ENCODE data around the gene RAB21.
"Not testable (repeated sequence)": the region's sequence is repeated elsewhere in the genome, so short reads cannot be mapped to it uniquely, and the experiment has no call there.

Gene RAB21

DNA sequence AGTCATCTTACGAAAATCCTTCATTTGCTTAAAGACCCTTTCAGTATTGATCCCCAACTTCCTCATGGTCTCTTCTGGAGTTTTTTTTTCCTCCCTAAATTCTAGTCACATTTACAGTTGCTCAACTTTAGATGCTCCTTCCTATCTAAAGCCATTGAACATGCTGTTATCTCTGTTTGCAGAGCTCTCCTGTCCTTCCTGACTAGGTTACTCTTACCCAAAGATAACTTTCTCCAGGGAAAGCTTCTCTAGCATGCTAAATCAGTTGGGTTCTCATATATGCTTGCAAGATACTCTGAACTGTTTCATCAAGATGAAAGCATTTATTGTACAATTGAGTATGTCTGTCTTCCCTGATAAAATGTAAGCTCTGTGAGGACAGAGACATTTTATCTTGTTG is 1.8 kb upstream of the RAB21 start:
- no peak for DNase-seq (ENCODE audit: low spot score)

DNA sequence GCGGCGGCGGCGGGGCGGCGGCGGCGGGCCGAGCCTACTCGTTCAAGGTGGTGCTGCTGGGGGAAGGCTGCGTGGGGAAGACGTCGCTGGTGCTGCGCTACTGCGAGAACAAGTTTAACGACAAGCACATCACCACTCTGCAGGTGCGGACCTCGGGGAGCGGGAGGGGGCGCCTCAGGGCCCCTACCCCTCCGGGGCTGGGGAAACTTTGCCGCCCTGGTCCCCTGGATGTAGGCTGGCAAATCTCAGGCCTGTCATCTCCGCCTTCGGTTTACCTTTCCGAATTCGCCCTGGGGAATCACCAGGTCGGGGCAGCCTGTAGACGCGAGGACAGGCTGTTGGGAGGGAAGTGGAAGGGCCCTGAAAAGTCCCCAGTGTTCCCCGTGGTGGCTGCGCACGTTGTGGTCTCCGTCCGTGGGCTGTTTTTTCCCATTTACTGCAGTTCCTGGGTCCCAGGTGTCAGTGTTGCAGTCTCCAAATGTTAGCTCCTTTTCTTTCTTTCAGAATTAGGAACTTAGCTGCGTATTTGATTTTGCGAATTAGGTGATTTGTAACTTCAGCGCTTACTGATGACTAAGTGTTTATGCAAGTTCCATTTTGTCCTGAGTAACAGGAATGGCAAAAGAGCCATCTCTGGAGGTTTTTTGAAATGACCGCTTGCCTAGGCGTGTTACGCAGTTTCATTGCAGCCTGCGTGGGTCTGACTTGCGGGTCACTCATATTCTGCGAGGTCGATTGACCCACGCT is 656 bp downstream of the RAB21 start:
- DNase-seq (ENCODE audit: low spot score) = no peak

DNA sequence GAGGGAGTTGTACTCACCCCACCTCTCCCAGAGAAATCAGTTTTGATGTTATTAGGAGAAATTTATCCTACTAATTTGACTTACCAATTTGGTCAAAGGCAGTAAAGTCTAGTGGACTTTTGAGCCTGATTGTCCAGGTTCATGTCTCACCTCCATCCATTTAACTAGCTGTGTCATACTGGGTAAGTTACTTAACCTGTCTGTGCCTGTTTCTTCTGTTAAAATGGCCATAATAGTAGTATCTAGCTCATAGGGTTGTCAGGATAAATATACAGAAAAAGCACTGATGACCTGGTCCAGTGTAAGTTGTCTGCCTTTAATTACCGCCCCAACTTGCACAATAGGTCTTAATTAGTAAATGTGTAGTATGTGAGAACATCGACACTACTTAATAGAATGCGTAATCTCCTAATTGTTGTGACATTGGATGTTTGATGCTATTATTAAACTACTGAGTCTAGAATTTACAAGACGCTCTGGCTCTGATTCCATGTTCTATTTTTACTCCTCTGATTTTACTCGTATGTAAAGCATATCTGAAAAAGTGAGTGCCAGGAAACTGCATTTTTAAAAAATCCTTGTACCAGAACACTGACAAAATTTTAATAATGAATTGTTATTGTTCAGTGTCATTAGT is 1.5 kb downstream of the RAB21 start:
- DNase-seq (ENCODE audit: low spot score) = no peak

DNA sequence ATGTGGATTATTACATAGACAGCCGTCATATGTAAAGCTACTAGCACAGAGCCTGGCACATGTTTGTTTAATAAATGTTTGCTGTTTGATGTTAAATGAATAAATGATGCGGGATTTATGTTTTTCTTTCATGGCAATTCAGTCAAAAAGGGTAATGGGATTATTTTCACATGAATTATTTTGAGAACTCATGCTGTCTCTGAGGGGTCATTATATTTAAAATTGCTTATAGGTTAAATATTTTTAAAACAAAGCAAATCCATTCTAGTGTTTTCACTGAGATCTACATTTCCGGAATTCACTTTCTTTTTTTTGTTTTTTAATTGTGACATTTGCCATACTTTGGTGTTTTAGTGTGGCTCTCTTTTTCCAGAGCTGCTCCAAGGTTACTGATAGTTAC is 5.3 kb downstream of the RAB21 start:
- no peak for DNase-seq (ENCODE audit: low spot score)

DNA sequence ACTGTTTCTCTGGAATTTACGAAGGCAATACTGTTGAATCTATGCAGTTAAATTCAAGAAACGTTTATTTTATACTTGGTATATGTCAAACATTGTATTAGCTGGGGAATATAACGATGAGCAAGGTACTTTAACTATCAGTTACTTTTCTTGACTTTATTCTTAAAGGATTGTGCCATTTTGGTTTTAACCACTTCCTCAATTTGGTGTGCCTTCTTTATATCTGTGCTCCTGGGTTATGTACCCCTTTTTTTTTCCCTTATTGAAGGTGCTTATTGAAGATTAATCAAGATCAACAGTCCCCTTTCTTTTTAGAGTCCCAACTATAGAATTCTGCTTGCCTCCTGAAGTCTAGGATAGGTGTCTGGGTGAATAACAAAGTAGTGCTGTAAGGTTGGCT is 5.8 kb downstream of the RAB21 start:
- no peak for DNase-seq (ENCODE audit: low spot score)

DNA sequence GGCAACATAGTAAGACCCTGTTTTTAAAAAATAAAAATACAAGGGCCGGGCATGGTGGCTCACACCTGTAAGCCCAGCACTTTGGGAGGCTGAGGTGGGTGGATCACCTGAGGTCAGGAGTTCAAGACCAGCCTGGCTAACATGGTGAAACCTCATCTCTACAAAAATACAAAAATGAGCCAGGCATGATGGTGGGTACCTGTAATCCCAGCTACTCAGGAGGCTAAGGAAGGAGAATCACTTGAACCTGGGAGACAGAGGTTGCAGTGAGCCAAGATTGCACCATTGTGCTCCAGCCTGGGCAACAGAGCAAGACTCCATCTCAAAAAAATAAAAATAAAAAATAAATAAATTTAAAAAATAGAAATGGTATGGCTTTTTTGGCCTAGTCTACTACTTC is 6.7 kb downstream of the RAB21 start:
- DNase-seq (ENCODE audit: low spot score) = not testable (repeated sequence)

DNA sequence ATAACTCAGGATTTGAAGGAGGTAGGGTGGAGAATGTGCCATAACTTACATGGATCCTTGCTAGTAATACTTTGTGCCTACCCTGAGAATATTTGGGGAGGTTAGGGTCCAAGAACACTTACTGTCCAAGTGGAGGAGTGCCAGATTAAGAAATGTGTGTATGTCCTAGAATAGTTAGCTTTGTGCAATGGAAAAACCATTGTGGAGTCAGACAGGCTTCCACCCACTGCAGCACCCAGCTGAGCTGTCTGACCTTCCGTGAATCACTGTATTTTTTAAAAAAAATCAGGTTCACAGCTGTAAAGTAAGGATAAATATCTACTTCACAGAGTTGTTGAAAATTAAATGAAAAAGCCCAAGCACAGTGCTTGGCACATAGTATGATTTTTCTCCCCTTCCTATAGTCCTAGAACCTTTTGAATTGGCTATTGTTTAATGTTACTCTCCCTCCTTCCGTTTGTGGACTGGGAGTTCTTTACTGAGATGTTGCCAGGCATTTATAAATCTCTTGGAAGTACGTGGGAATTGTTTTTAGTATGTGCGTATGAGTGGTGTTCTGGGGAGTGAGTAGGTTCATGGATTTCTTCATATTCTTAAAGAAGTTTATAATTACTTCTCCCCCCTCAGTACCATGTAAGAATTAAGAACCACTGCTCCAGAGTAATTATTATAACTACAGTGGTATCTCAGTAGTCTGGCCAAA is 9.2 kb downstream of the RAB21 start:
- DNase-seq (ENCODE audit: low spot score) = no peak

DNA sequence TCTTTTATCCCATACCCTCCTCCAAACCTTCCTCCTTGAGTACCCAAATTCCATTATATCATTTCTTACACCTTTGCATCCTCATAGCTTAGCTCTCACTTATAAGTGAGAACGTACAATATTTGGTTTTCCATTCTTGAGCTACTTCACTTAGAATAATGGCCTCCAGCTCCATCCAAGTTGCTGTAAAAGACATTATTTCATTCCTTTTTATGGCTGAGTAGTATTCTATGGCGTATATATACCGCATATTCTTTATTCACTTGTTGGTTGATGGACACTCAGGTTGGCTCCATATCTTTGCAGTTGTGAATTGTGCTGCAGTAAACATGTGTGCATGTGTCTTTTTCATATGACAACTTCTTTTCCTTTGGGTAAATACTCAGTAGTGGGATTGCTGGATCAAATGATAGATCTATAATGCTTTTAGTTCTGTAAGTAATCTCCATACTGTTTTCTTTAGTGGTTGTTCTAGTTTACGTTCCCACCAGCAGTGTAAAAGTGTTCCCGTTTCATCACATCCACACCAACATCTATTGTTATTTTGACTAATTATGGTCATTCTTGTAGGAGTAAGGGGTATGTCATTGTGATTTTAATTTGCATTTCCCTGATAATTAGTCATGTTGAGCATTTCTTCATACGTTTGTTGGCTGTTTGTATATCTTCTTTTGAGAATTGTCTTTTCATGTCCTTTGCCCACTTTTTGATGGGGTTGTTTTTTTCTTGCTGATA is 10.1 kb downstream of the RAB21 start:
- DNase-seq (ENCODE audit: low spot score) = no peak

DNA sequence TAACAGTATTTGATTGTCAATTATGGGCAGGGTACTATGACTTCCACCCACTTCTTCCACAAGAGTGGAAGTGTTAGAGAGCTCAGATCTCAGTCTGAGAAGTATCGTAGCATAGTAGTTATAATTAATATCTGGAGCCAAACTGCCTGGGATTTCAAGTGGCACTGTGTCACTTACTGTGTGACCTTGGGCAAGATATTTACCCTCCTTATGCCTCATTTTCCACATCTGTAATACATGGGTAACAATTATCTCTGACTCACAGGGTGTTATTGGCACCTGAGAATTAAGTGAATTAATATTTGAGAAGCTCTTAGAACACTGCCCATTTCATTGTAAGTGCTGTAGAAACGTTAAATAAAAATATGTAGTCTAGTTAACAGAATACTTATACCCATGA is 11.5 kb downstream of the RAB21 start:
- no peak for DNase-seq (ENCODE audit: low spot score)

DNA sequence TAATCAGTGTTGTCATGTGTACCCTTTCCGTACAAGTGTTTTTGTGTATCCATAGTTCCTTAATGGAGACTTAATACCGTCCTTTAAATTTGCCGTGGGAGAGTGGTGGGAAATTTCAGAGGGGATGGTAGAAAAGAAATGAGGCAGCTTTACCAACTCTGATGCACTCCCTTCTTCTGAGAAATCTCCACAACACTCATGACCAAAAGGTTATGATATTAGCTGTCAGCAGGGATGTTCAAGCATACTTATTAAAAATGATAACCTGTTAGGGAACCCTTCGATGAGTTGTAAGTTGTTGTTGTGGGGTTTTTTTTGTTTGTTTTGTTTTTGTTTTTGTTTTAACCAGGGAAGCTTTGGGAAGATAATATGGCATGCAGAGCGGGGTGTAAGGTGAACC is 12.5 kb downstream of the RAB21 start:
- DNase-seq (ENCODE audit: low spot score) = no peak

DNA sequence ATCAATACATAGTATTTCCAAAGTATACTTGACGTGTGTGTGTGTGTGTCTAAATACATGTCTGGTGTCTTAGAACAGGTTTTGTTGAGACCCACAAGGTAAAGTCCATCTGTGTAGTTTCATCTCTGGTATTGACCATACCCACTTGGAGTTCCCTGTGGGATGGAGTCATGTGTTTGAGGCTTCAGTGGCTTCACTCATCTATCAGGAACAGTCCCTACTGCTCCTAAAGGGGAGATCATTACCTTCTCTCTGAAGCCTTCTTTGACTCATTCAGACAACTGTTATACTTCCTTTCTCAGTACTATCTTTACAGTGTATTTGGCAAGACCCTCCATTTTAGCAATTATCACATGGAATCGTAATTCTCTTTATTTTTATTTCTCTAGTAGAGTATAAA is 14.2 kb downstream of the RAB21 start:
- no peak for DNase-seq (ENCODE audit: low spot score)

DNA sequence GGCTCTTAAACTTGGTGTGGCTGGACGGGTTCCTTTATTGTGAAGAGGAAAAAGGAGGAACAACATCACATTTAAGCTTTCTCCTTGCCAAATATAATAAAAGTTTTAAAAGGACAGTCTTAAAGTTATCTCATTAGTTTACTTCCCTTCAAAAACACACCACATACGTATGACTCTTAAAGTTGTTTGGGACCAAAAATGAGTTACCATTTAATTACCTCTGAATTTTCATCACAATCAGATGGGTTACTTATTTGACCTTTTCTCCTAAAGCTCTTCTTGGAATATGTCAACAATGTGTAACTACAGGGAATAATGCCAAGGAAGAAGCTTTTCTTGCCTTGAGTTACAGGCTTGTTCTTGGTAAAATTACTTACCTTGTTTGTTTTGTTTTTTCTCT is 16.4 kb downstream of the RAB21 start:
- no peak for DNase-seq (ENCODE audit: low spot score)

DNA sequence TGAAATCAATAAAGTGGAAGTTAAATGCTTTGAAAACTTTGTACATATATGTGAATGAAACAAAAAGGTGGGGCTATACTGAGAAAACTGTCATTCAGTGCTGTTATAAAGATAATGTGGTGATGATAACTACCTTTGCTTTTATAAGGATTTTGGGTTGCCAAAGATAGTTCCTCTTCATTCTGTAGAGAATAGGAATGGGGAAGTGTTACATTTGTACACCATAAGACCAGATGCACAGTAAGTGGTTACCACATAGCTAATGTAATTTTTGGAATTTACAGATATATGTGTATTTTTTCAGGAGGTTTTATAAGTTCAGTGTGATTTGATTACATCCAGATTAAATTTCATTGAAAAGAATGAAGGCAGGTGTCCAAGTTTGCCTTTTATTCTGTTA is 18.1 kb downstream of the RAB21 start:
- DNase-seq (ENCODE audit: low spot score) = no peak

DNA sequence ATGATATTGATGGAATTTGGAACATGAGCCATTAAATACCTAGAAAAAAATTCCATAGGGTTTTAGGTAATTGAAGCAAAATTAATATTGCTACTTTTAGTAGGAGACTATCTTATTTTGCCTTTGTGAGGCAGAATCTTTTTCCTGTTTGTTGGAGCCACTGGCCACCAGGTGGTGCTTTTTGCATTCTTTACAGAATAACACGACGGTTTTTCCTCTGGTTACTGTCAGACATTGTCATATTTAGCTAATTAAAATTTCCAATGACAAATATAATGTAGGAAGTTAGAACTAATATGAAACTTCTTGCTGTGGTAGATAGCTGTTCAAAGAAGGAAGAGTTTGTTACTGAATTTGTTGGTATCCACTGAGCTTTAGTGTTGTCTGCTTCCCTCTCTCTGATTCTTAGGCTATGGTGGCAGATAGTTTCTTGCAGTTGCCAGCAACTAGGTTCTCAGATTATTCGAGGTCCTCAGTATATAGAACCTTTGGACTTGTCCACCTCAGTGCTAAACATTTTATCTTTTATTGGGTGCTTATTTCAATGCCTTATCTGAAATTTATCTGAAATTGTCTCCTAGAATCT is 25.7 kb downstream of the RAB21 start:
- peak; percentile 49 for DNase-seq (ENCODE audit: low spot score)

DNA sequence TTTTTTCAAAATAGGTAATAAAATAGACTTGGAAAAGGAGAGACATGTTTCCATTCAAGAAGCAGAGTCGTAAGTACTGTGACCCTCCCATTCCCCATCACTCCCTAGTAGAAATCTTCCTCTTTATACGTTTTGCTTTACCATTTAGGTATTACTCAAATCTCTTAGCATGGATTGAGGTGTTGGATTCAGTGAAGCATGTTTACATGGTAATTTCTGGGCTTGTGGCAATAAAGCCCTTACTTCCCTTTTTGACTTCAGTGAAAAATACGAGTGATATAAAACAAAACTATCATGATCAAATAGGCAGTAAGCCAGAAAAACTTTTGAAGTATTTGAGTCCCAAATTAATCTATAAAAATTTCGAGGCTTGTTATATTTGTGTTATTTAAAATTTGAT is 27.4 kb downstream of the RAB21 start:
- DNase-seq (ENCODE audit: low spot score) = no peak

DNA sequence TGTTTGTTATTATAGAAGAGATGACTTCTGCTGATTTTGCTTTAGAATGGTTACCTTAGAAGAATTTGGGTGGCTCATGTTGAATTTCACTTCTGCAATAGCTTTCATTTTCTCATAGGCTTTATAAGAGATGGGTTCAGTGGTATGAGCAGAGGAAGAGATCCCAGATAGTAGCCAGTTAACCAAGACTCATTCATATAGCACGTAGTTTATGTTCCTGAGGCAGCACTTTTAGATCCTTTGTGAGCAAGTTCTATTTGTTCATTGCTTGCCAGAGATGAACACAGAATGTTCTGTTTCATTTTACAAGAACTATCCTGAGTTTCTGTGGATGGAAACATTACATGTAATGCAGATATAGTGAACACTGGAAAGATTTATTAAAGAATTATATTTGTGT is 32.2 kb downstream of the RAB21 start:
- no peak for DNase-seq (ENCODE audit: low spot score)

DNA sequence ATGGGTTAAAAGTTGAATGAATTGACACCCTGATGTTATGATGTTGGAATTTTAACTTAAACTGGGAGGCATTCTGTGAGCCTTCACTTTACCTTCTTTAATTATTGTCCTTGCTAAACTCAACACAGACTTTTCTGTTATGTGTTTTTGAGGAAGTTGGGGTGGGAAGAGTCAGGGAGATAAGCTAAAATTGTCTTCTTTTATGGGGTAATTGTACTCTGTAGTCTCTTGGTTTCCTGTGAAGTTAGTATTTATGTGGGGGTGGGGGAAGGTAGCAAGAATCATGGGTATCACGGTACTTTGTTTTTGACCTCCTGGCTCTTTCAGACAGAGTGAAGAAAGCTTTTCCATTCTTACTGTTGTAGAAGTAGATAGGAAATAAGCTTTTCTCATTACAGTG is 32.9 kb downstream of the RAB21 start:
- no peak for DNase-seq (ENCODE audit: low spot score)

DNA sequence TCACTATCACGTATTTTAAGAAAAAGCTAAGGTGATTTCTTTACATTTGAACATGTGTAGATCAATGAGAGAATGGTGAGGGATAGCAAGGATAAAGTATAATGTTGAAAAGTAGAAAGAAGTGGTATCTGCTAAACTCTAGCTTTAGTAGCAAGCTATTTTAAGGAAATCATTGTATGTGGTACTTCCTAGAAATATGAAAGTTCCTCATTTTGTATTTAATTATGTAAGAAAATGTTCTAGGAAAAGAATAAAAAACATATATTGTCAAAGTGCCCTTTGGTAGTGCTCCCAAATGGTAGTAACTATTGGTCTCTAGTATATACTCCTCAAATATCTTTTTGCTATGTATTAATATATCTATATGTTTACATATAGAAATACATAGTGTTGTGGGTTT is 35.7 kb downstream of the RAB21 start:
- no peak for DNase-seq (ENCODE audit: low spot score)

DNA sequence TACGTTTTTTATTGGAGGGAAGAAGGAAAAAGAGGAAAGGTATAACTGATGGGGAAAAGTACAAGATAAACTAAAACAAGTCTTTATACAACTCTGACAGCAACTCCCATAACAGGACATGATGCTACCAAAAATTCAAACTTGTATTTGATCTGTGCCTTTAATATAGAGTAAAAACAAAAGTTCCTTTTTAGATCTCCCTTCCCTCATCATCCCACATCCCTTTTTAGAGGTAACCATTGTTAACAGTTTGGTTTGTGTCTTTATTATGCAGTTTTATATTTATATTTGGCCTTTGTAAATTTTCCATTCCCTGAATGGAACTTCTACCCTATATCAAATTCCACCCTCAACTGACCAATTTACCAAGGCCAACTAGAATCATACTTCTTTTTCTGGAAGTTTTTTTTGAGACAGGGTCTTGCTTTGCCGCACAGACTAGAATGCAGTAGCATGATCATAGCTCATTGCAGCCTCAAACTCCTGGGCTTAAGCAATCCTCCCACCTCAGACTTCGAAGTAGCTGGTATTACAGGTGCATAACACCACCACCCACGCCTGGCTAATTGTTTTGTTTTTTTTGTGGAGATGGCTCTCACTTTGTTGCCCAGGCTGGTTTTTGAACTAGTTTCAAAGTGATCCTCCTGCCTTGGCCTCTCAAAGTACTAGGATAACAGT is 36.9 kb downstream of the RAB21 start:
- no peak for DNase-seq (ENCODE audit: low spot score)

DNA sequence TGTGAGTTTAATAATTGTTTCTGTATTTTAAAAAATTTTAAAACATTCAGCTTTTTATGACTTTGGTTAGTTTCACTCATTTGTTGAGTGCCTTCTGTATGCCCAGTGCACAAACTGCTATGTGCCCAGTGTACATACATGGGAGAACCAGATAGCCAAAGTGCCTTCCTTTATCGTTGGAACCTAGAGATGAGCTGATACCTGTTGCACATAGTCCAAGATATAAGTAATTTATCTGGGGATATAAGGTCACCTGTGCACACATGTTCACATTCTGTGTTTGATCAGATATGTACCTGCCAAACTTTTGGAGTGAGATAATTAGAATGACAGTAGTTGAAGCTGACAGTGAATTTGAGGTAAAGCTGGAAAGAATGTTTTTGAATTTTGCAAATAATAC is 37.9 kb downstream of the RAB21 start:
- no peak for DNase-seq (ENCODE audit: low spot score)

DNA sequence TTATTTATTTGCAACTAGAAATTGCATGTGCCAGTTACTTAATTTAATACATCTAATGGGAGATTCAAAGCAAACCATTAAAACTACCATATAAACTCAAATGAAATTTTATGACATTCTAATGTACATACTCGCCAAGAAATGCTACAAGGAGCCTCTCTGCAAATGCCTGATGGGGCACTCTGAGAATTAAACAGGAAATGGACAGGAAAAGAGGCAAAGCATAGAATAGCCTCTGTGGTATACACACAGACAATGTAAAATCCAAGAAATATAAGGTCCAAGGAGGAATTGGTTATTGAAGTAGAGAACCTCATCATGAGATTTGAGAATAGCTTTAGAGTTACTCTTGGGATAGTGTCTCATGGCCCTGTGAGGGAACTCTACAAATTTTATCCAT is 41.2 kb downstream of the RAB21 start:
- no peak for DNase-seq (ENCODE audit: low spot score)

DNA sequence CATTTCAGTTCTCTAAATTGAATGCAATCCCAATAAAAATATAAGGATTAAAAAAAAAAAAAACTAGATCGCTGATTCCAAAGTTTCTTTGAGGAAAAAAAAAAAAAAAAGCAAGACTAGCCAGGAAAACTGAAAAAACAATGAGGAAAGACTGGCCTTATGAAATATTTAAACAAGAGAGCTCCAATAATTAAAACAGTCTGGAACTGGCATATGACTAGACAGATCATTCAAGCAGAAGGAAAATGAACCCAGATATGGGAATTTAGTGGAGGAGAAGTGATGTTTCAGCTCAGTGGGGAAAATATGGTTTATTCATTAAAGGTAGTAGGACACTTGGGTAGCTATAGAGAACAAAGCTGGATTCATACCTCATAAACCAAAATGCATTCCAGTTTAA is 42.9 kb downstream of the RAB21 start:
- no peak for DNase-seq (ENCODE audit: low spot score)

All from iPS-NIHi11 (cell line).